ENCODE data around the gene LARP1B.

LARP1B gene

GRCh38 chr4:128191115-128191781 is 130.1 kb downstream of the LARP1B start:
- TF ChIP-seq CTCF (conservative IDR thresholded peaks at IDR 0.05) = peak; percentile 86
- no peak overlapping the region for H3K27ac ChIP-seq

GRCh38 chr4:128220286-128221235 is 159.4 kb downstream of the LARP1B start:
- peak; percentile 69 for TF ChIP-seq CTCF (conservative IDR thresholded peaks at IDR 0.05)
- no peak overlapping the region for H3K27ac ChIP-seq

DNA sequence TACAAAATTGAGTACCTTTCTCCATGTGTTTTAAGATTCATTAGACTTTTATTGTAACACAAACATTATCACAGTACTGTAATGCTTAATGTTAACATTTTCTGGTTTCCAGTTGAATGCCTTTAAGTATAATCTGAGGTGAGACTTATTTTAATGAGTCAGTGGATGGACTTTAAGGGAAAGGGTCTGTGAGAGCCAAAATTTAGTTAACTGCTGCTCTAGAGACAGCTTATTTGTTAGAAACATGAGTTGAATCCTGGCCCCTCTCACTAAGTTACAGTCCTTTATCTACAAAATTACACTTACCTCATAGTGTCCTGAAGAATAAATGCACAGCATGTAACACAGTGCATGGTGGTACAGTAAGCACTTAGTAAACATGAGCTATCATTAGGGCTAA is 160.5 kb downstream of the LARP1B start:
- TF ChIP-seq CTCF (conservative IDR thresholded peaks at IDR 0.05) = no peak
- H3K27ac ChIP-seq = no peak overlapping the region

DNA sequence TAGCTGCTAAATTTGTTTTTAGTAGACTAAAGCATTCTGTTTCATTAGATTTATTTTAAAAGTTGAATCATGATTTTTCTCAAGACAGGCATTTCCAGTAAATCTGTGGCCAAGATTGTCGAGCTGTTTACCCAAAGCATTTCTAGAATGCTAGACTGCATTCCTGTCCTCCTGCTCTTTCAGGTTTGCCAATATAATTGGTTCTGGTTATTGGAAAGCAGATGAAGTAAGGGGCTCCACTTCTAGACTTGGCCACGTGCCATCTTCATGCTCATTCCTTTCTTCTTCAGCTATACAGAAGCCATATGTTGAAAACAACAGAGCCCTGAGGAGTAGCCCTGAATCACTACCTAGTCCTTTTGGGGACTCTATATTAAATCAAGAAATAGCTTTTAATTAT is 164.0 kb downstream of the LARP1B start:
- no peak overlapping the region for H3K27ac ChIP-seq
- TF ChIP-seq CTCF (conservative IDR thresholded peaks at IDR 0.05) = no peak

- no peak for TF ChIP-seq CTCF (conservative IDR thresholded peaks at IDR 0.05)
- peak overlapping the region; percentile 81 for H3K27ac ChIP-seq
Observed at GRCh38 chr4:128227991-128228571, 167.0 kb downstream of the LARP1B start.

- H3K27ac ChIP-seq = peak overlapping the region; percentile 81
- no peak for TF ChIP-seq CTCF (conservative IDR thresholded peaks at IDR 0.05)
Observed at GRCh38 chr4:128228845-128229795, 168.0 kb downstream of the LARP1B start.
